Suprapubic skin (tissue), 4 donors: ENCODE results near the gene DNAH10. TPM values are rescaled to one million over a fixed set of nuclear protein-coding genes. Genes with fewer than 3 reads are reported as not detected.
A peak's percentile ranks its signal among the peaks of the same experiment; 100 is the strongest.

Experiments used
- DNase-seq, 2 donors: peaks; one replicate each; pipeline ENCODE4 v3.0.0-alpha.2; 2019; ENCODE audit warnings: low spot score in 2 of 2
- H3K27ac ChIP-seq: fragments of 200-600 bp; sonication (generic); one replicate; pipeline ENCODE4 v1.5.1; 2019
- H3K27me3 ChIP-seq: fragments of 200-600 bp; sonication (generic); one replicate; pipeline ENCODE4 v1.5.1; 2019
- H3K36me3 ChIP-seq: fragments of 200-600 bp; sonication (generic); one replicate; pipeline ENCODE4 v1.5.1; 2019
- H3K4me1 ChIP-seq: fragments of 200-600 bp; sonication (generic); one replicate; pipeline ENCODE4 v1.5.1; 2019
- H3K4me3 ChIP-seq: fragments of 200-600 bp; sonication (generic); one replicate; pipeline ENCODE4 v1.5.1; 2019; ENCODE audit warnings: mild to moderate bottlenecking
- H3K9me3 ChIP-seq: fragments of 200-600 bp; sonication (generic); one replicate; pipeline ENCODE4 v1.5.1; 2019
- CTCF ChIP-seq, 2 donors: fragments of 200-600 bp in 1 of 2; fragments of 450-650 bp in 1 of 2; sonication (generic) in 1 of 2; IDR thresholded peaks; one replicate each; pipeline ENCODE4 v1.5.1; 2016 to 2019; ENCODE audit warnings: antibody characterized with exemption in 2 of 2, mild to moderate bottlenecking in 1 of 2, moderate library complexity in 1 of 2
- EP300 ChIP-seq: sonication (generic); formaldehyde crosslinking; IDR thresholded peaks from one replicate; pipeline ENCODE4 v1.6.1; 2017; ENCODE audit warnings: antibody characterized with exemption
- POLR2A ChIP-seq, 2 donors: fragments of 450-650 bp; IDR thresholded peaks; one replicate each; pipeline ENCODE4 v1.6.1; 2017; ENCODE audit warnings: antibody characterized with exemption in 2 of 2, mild to moderate bottlenecking in 2 of 2, moderate library complexity in 2 of 2
- POLR2AphosphoS5 ChIP-seq, 3 donors: sonication (generic); formaldehyde crosslinking; IDR thresholded peaks; one replicate each; pipeline ENCODE4 v1.6.1; 2017; ENCODE audit warnings: antibody characterized with exemption in 3 of 3
- WGBS: methylation state at CpG from one replicate; pipeline ENCODE4 v1.1.5; 2018; 5-methylcytosine and 5-hydroxymethylcytosine counted together
- total RNA-seq, 4 donors: library from RNA; depleted of rRNA; stranded (reverse); fragments of >200 nt; gene quantifications; one replicate each; pipeline ENCODE4 v1.1.0, GENCODE V29; 2016

The DNAH10 gene, protein sequence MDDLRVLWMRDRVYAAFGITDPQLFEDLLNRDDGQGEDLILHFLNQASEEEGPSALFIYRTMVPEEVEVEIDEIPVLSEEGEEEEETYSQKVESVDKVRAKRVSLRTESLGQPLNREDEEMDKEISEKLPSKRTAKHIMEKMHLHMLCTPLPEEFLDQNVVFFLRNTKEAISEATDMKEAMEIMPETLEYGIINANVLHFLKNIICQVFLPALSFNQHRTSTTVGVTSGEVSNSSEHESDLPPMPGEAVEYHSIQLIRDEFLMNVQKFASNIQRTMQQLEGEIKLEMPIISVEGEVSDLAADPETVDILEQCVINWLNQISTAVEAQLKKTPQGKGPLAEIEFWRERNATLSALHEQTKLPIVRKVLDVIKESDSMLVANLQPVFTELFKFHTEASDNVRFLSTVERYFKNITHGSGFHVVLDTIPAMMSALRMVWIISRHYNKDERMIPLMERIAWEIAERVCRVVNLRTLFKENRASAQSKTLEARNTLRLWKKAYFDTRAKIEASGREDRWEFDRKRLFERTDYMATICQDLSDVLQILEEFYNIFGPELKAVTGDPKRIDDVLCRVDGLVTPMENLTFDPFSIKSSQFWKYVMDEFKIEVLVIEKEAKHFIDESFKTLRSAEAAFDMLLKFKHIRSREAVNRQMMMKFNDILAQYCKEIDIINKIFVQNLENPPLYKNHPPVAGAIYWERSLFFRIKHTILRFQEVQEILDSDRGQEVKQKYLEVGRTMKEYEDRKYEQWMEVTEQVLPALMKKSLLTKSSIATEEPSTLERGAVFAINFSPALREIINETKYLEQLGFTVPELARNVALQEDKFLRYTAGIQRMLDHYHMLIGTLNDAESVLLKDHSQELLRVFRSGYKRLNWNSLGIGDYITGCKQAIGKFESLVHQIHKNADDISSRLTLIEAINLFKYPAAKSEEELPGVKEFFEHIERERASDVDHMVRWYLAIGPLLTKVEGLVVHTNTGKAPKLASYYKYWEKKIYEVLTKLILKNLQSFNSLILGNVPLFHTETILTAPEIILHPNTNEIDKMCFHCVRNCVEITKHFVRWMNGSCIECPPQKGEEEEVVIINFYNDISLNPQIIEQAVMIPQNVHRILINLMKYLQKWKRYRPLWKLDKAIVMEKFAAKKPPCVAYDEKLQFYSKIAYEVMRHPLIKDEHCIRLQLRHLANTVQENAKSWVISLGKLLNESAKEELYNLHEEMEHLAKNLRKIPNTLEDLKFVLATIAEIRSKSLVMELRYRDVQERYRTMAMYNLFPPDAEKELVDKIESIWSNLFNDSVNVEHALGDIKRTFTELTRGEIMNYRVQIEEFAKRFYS (N-terminal part only)
- total RNA-seq = 1 to 10 TPM in 1 of 4 donors, under 1 TPM in 2, not detected in 1; 0.13 to 1.2 (median 0.19) TPM

GRCh38 chr12:123761841-123762714 is at the start of gene DNAH10:
Gene DNAH10 (plus strand): TSS chr12:123762301. CDS start chr12:123762337, 36 bp downstream.
- Histone ChIP-seq H3K4me1 (peaks cover 14% of the 10 kb centered on the region), H3K27ac (no peak within 1 kb of the TSS), H3K4me3 (peak within 1 kb of the TSS; percentile 54), H3K27me3 (no peaks in the 10 kb centered on the region), H3K36me3 (peaks cover 9% of the 10 kb centered on the region), H3K9me3 (no peaks in the 10 kb centered on the region)
- no peak for DNase-seq
- 1% methylated on average over 37 of the region's 105 CpGs for WGBS
- TF ChIP-seq POLR2AphosphoS5 (IDR thresholded peaks at IDR 0.05) (no peak), EP300 (no peak), POLR2A (IDR thresholded peaks at IDR 0.05) (no peak), CTCF (IDR thresholded peaks at IDR 0.05) (no peak)

- H3K4me1 ChIP-seq = peaks cover 22% of the 10 kb centered on the region
- peak overlapping the region; percentile 81 for H3K27ac ChIP-seq
- TF ChIP-seq POLR2AphosphoS5 (IDR thresholded peaks at IDR 0.05) = no peak
- TF ChIP-seq POLR2A (IDR thresholded peaks at IDR 0.05) = no peak
- no peak for TF ChIP-seq EP300
- no peak for TF ChIP-seq CTCF (IDR thresholded peaks at IDR 0.05)
- H3K4me3 ChIP-seq = peak overlapping the region; percentile 99
- no peaks in the 10 kb centered on the region for H3K27me3 ChIP-seq
- H3K36me3 ChIP-seq = peaks cover 3% of the 10 kb centered on the region
- 0% methylated on average over 16 of the region's 26 CpGs for WGBS
- DNase-seq = no peak
- no peaks in the 10 kb centered on the region for H3K9me3 ChIP-seq
Measured at GRCh38 chr12:123712780-123713319, 49.3 kb upstream of the DNAH10 start.

DNA sequence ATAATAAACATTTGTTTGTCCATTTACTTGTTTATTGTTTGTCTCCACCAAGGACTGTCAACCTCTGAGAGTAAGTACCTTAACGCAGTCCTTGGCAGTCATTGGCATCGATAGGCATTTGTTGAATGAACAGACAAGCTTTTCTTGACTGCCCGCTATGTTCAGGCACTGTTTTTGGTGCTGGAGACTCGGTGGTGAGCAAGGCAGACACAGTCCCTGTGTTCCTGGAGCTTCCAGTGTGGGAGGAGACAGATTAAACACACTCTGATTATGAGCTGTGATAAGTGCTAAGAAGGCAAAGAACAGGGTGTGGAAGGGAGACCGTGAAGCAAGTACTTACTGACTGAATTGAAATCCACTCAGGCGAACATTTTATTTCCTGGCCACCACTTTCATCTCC is 48.7 kb upstream of the DNAH10 start:
- H3K36me3 ChIP-seq = no peaks in the 10 kb centered on the region
- no peaks in the 10 kb centered on the region for H3K9me3 ChIP-seq
- 25% methylated on average over 6 of the region's 6 CpGs for WGBS
- H3K27me3 ChIP-seq = no peaks in the 10 kb centered on the region
- H3K27ac ChIP-seq = peak overlapping the region; percentile 81
- no peak for TF ChIP-seq EP300
- no peak for TF ChIP-seq CTCF (IDR thresholded peaks at IDR 0.05)
- no peak for TF ChIP-seq POLR2AphosphoS5 (IDR thresholded peaks at IDR 0.05)
- TF ChIP-seq POLR2A (IDR thresholded peaks at IDR 0.05) = no peak
- DNase-seq = no peak
- H3K4me3 ChIP-seq = peak overlapping the region; percentile 99
- H3K4me1 ChIP-seq = peaks cover 22% of the 10 kb centered on the region

GRCh38 chr12:123713823-123714585 is 48.1 kb upstream of the DNAH10 start:
- Histone ChIP-seq H3K4me3 (peak overlapping the region; percentile 99), H3K27ac (no peak overlapping the region), H3K27me3 (no peaks in the 10 kb centered on the region), H3K36me3 (no peaks in the 10 kb centered on the region), H3K4me1 (peaks cover 22% of the 10 kb centered on the region), H3K9me3 (no peaks in the 10 kb centered on the region)
- no peak for DNase-seq
- TF ChIP-seq POLR2A (IDR thresholded peaks at IDR 0.05) (no peak), EP300 (no peak), POLR2AphosphoS5 (IDR thresholded peaks at IDR 0.05) (no peak), CTCF (IDR thresholded peaks at IDR 0.05) (no peak)
- 48% methylated on average over 9 of the region's 10 CpGs for WGBS
